Adrenal gland (tissue), 12 donors: Measurements from ENCODE around the gene BAK1. TPM values are rescaled to one million over a fixed set of nuclear protein-coding genes. Genes with fewer than 3 reads are reported as not detected.
A peak's percentile ranks its signal among the peaks of the same experiment; 100 is the strongest.

ENCODE experiments used
- DNase-seq, 7 donors: peaks; one replicate each; pipeline ENCODE4 v3.0.0-alpha.2; 2019 to 2020
- H3K27ac ChIP-seq, 5 donors: fragments of 200-600 bp; sonication (generic) in 4 of 5; 1 replicate in 3 of 5; 2 replicates in 2 of 5; pipeline versions ENCODE4 v1.5.1 to v1.8.0; 2016 to 2020; ENCODE audit warnings: mild to moderate bottlenecking in 1 of 5
- H3K27me3 ChIP-seq: fragments of 200-600 bp; 2 replicates; pipeline ENCODE4 v1.8.0; 2021
- H3K36me3 ChIP-seq, 2 donors: fragments of 200-600 bp; replicated peaks in 1 of 2; 1 replicate in 1 of 2; 2 replicates in 1 of 2; pipeline versions ENCODE4 v1.5.1 to v1.8.0; 2018 to 2022
- H3K4me1 ChIP-seq, 2 donors: fragments of 200-600 bp; replicated peaks in 1 of 2; 1 replicate in 1 of 2; 2 replicates in 1 of 2; pipeline versions ENCODE4 v1.5.1 to v1.8.0; 2018 to 2021
- H3K4me3 ChIP-seq, 4 donors: fragments of 200-600 bp; sonication (generic) in 3 of 4; one replicate each; pipeline ENCODE4 v1.5.1; 2016 to 2018
- H3K9me3 ChIP-seq, 3 donors: fragments of 200-600 bp; sonication (generic) in 1 of 3; replicated peaks in 1 of 3; 1 replicate in 2 of 3; 2 replicates in 1 of 3; pipeline versions ENCODE4 v1.5.1 to v1.8.0; 2016 to 2021
- POLR2A ChIP-seq, 2 donors: fragments of 450-650 bp; IDR thresholded peaks; one replicate each; pipeline ENCODE4 v1.6.1; 2017; ENCODE audit warnings: antibody characterized with exemption in 2 of 2, mild to moderate bottlenecking in 2 of 2, moderate library complexity in 1 of 2
- WGBS, 4 donors: extraction: QIAGEN DNeasy Blood & Tissue Kit in 2 of 4; methylation state at CpG; one replicate each; pipeline versions ENCODE4 v1.1.5 to v1.1.7; 2013 to 2017; 5-methylcytosine and 5-hydroxymethylcytosine counted together
- intact Hi-C, 2 donors: fragments of 100-400 bp; cut with DNase I; formaldehyde crosslinking; loops; one replicate each; pipeline versions ENCODE4 v1.14.1 to v1.15.0; 2022 to 2023
- polyA plus RNA-seq, 3 donors: library from polyadenylated mRNA; stranded (reverse); fragments of 200-250 nt in 2 of 3; fragments of 350-450 nt in 1 of 3; fragmentation: Illumina TruSeq in 1 of 3; extraction: RNeasy Lipid Tissue Mini Kit (QIAGEN cat#74804) in 1 of 3; gene quantifications; one replicate each; pipeline ENCODE4 v1.2.3, GENCODE V29; 2013 to 2014
- total RNA-seq, 9 donors: library from RNA; depleted of rRNA in 4 of 9; stranded (reverse); fragments of >200 nt in 4 of 9; fragments of 120-200 nt in 1 of 9; fragmentation: NEBNext Ultra II Directional in 1 of 9; extraction: Animal tissue kit (Norgen Biotek cat#: 25700) in 1 of 9; gene quantifications; one replicate each; pipeline versions ENCODE4 v1.1.0 to v1.2.4, GENCODE V29; 2013 to 2023
- TF ChIP-seq, protein P1 (sequence below), 6 experiments: fragments of 450-650 bp in 4 of 6; fragments of 200-600 bp in 2 of 6; sonication (generic) in 1 of 6; IDR thresholded peaks; 1 replicate in 5 of 6; 2 replicates in 1 of 6; pipeline versions ENCODE4 v1.5.1 to v1.8.0; 2016 to 2021; ENCODE audit warnings: antibody characterized with exemption in 6 of 6, mild to moderate bottlenecking in 2 of 6, moderate library complexity in 1 of 6
- donor health status: healthy with polysubstance abuse.
- donor health status: Bipolar disorder and iron deficiency.
- donor health status: DM: yes; HTN: yes; CAD: no.
- donor health status: DM: no; HTN: no; CAD: no.
- donor health status: DM: no; HTN: no; CAD: no.
- donor health status: DM: yes; HTN: yes; CAD: no.

Gene BAK1
- total and polyA plus RNA-seq, 12 donors = 9.7 to 51.9 (median 23.3) TPM

DNA sequence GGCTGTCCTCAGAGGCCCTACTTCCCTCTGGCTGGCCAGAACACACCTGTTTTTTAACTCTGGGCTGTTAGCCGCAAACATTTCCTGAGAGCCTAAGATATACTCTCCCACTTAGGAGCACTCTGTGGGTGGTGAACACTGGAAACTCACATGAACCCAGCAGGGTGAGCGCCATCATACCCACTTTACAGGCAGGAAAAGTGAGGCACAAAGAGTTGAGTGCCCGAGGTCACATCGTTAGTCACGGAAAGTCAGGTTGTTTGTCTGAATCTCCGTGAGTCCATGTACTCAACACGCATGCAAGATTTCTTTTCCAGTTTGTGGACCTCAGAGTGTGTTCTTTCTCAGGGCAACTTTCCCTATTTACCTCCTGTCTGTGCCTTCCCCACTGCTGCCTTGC is 1.9 kb downstream of the BAK1 start:
- peak overlapping the region; percentile 85 to 95 (median 94) for H3K27ac ChIP-seq
- peaks cover 0 to 33% of the 10 kb centered on the region in 2 donors for H3K36me3 ChIP-seq
- TF ChIP-seq, protein P1, sequence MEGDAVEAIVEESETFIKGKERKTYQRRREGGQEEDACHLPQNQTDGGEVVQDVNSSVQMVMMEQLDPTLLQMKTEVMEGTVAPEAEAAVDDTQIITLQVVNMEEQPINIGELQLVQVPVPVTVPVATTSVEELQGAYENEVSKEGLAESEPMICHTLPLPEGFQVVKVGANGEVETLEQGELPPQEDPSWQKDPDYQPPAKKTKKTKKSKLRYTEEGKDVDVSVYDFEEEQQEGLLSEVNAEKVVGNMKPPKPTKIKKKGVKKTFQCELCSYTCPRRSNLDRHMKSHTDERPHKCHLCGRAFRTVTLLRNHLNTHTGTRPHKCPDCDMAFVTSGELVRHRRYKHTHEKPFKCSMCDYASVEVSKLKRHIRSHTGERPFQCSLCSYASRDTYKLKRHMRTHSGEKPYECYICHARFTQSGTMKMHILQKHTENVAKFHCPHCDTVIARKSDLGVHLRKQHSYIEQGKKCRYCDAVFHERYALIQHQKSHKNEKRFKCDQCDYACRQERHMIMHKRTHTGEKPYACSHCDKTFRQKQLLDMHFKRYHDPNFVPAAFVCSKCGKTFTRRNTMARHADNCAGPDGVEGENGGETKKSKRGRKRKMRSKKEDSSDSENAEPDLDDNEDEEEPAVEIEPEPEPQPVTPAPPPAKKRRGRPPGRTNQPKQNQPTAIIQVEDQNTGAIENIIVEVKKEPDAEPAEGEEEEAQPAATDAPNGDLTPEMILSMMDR (IDR thresholded peaks at IDR 0.05) = no peak
- no peak for TF ChIP-seq POLR2A (IDR thresholded peaks at IDR 0.05)
- intact Hi-C loops = loop anchor here in 1 of 2 donors (10.0 kb wide), 1 partner anchor 153 kb away; the partner anchor contains the start of gene SYNGAP1
- H3K9me3 ChIP-seq = no peaks in the 10 kb centered on the region
- no peak for DNase-seq
- H3K4me3 ChIP-seq = peak overlapping the region in 1 of 4 donors; percentile 82
- H3K27me3 ChIP-seq = no peaks in the 10 kb centered on the region
- peaks cover 33 to 37% of the 10 kb centered on the region in 2 donors for H3K4me1 ChIP-seq
- 80 to 89% (median 85%) methylated on average over 6 to 7 of the region's 7 CpGs for WGBS, 4 donors

DNA sequence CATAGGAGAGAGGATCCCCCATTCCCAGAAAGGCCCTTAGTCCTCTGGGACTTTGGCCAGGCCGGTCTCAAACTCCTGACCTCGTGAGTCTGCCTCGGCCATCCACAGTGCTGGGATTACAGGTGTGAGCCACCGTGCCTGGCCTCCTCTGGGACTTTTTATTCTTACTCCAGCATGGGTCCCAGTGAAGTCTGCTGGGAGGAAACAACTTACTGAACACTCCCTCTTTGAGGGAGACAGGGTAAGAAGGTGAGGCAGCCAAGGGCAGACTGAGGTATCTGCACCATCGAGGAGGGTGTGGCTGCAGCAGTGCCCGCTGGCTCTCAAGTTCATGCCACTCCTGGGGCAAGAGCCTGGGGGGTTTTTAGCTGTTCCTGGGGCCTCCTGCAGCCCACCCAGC is 2.4 kb downstream of the BAK1 start:
- intact Hi-C loops = loop anchor here in 1 of 2 donors (10.0 kb wide), 1 partner anchor 153 kb away; the partner anchor contains the start of gene SYNGAP1
- no peak overlapping the region for H3K4me3 ChIP-seq
- WGBS, 4 donors = 50 to 59% (median 56%) methylated on average over 6 of the region's 6 CpGs

DNA sequence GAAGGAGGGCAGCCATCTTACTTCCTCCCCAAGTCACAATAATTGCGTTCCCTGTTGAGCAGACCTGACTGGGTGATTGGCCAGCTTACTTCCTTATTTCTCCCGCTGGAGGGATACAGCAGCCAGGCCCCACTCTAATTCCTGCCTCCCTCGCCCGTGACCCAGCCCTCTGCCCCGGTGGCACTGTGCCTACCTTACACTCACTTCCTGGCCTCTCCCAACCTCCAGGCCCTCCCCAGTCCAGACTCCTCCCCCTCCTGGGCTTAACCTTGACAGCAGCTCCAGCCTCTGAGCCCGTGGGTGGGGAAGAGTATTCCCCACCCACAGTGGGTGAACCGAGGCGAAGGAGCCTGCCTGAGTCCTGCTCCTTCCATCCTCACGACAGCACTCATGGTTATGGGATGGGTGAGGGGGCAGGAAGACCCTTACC is 3.0 kb downstream of the BAK1 start:
- Histone ChIP-seq H3K9me3 (no peaks in the 10 kb centered on the region), H3K4me3 (peak overlapping the region in 2 of 4 donors; percentile 11 to 36), H3K27ac (peak overlapping the region; percentile 85 to 95 (median 94)), H3K4me1 (peaks cover 33 to 37% of the 10 kb centered on the region in 2 donors), H3K27me3 (no peaks in the 10 kb centered on the region), H3K36me3 (peaks cover 0 to 35% of the 10 kb centered on the region in 2 donors)
- TF ChIP-seq, protein P1 (IDR thresholded peaks at IDR 0.05) = peak in 1 of 6 experiments; percentile 20
- TF ChIP-seq POLR2A (IDR thresholded peaks at IDR 0.05) = peak in 1 of 2 donors; percentile 80
- WGBS, 4 donors = 20 to 45% (median 21%) methylated on average over 9 of the region's 9 CpGs; no CpG with 5 or more reads in 1 of the 4 donors
- intact Hi-C loops = loop anchor here in 1 of 2 donors (10.0 kb wide), 1 partner anchor 152 kb away; the partner anchor contains the start of gene SYNGAP1
- peak; percentile 91 to 98 (median 97) for DNase-seq

More for the DNA sequence above, 2.4 kb downstream of the BAK1 start:
- no peaks in the 10 kb centered on the region for H3K27me3 ChIP-seq
- TF ChIP-seq, protein P1 (IDR thresholded peaks at IDR 0.05) = no peak
- no peak for TF ChIP-seq POLR2A (IDR thresholded peaks at IDR 0.05)
- no peaks in the 10 kb centered on the region for H3K9me3 ChIP-seq
- H3K36me3 ChIP-seq = peaks cover 0 to 33% of the 10 kb centered on the region in 2 donors
- H3K4me1 ChIP-seq = peaks cover 33 to 37% of the 10 kb centered on the region in 2 donors
- H3K27ac ChIP-seq = peak overlapping the region; percentile 85 to 95 (median 94)
- DNase-seq = no peak

DNA sequence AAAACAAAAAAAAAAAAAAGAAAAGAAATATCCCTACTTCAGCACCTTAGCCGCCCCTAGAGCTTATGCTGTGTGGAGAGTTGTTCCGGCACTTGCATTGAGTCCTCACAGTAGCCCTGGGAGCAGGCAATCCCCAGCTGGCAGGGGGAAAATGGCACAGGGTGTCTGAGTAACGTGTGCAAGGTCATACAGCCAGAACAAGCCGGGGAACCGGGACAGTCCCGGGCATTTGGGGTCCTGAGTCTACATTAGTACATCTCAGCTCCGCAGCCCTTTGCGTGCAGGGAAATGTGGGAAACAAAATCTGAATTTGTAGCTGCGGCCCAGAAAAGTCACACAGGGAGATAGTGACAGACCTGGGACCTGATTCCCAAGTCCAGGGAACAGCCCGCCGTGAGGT is 3.4 kb downstream of the BAK1 start:
- H3K27ac ChIP-seq = peak overlapping the region; percentile 85 to 95 (median 94)
- TF ChIP-seq, protein P1 (IDR thresholded peaks at IDR 0.05) = no peak
- intact Hi-C loops = loop anchor here in 1 of 2 donors (10.0 kb wide), 1 partner anchor 152 kb away; the partner anchor contains the start of gene SYNGAP1
- H3K36me3 ChIP-seq = peaks cover 0 to 39% of the 10 kb centered on the region in 2 donors
- 38 to 67% (median 46%) methylated on average over 5 to 11 of the region's 11 CpGs for WGBS, 4 donors
- H3K27me3 ChIP-seq = no peaks in the 10 kb centered on the region
- H3K9me3 ChIP-seq = no peaks in the 10 kb centered on the region
- DNase-seq = peak; percentile 68 to 81 (median 75)
- H3K4me1 ChIP-seq = peaks cover 36 to 40% of the 10 kb centered on the region in 2 donors
- H3K4me3 ChIP-seq = peak overlapping the region in 2 of 4 donors; percentile 11 to 36
